Urinary bladder (tissue), 4 donors: ENCODE measurements around the gene TXLNG. TPM values are rescaled to one million over a fixed set of nuclear protein-coding genes. Genes with fewer than 3 reads are reported as not detected.
"Not testable (repeated sequence)": the region's sequence is repeated elsewhere in the genome, so short reads cannot be mapped to it uniquely, and the experiment has no call there.

Experiments used
- DNase-seq: peaks from one replicate; pipeline ENCODE4 v3.0.0-alpha.2; 2015; ENCODE audit errors: extremely low spot score
- H3K27ac ChIP-seq: one replicate; pipeline ENCODE4 v1.5.1; 2013; ENCODE audit warnings: low read depth, mild to moderate bottlenecking, moderate library complexity
- H3K36me3 ChIP-seq: one replicate; pipeline ENCODE4 v1.6.1; 2013; ENCODE audit warnings: mild to moderate bottlenecking, moderate library complexity; ENCODE audit not compliant: insufficient read depth
- H3K4me1 ChIP-seq: one replicate; pipeline ENCODE4 v1.6.1; 2013; ENCODE audit warnings: mild to moderate bottlenecking, moderate library complexity; ENCODE audit not compliant: insufficient read depth
- H3K4me3 ChIP-seq: one replicate; pipeline ENCODE4 v1.5.1; 2013; ENCODE audit warnings: low read depth, low read length
- WGBS: extraction: QIAGEN DNeasy Blood & Tissue Kit; methylation state at CpG from one replicate; pipeline ENCODE4 v1.1.7; 2013; 5-methylcytosine and 5-hydroxymethylcytosine counted together
- polyA plus RNA-seq: library from polyadenylated mRNA; stranded (reverse); fragments of 200-250 nt; gene quantifications from one replicate; pipeline ENCODE4 v1.2.3, GENCODE V29; 2013
- total RNA-seq: library from RNA; depleted of rRNA; stranded (reverse); fragments of >200 nt; gene quantifications from one replicate; pipeline ENCODE4 v1.2.3, GENCODE V29; 2014
- donor health status: healthy with polysubstance abuse.
- donor health status: healthy.

TXLNG gene
- total RNA-seq (12.2 TPM), polyA plus RNA-seq (8.5 TPM)

- H3K27ac ChIP-seq, result peak within 1 kb of the TSS; percentile 89
- peak; percentile 96 for DNase-seq
- no peaks in the 10 kb centered on the region for H3K36me3 ChIP-seq
- no peaks in the 10 kb centered on the region for H3K4me1 ChIP-seq
- under 1% methylated on average over 51 of the region's 59 CpGs for WGBS
- peak within 1 kb of the TSS; percentile 85 for H3K4me3 ChIP-seq
Measured at GRCh38 chrX:16786139-16786790, at the start of gene TXLNG. TXLNG (plus strand) TSS chrX:16786466; CDS start chrX:16786488, 22 bp downstream.

- Histone ChIP-seq H3K4me3 (no peak overlapping the region), H3K27ac (no peak overlapping the region), H3K4me1 (no peaks in the 10 kb centered on the region), H3K36me3 (no peaks in the 10 kb centered on the region)
- WGBS, result 95% methylated on average over 5 of the region's 5 CpGs
- DNase-seq, result no peak
Measured at GRCh38 chrX:16737024-16737423, 49.2 kb upstream of the TXLNG start.

GRCh38 chrX:16739574-16739973 lies 46.7 kb upstream of the TXLNG start:
- WGBS, result 64% methylated on average over 6 of the region's 6 CpGs
- H3K4me1 ChIP-seq, result no peaks in the 10 kb centered on the region
- H3K27ac ChIP-seq, result no peak overlapping the region
- DNase-seq, result no peak
- no peaks in the 10 kb centered on the region for H3K36me3 ChIP-seq
- H3K4me3 ChIP-seq, result no peak overlapping the region

GRCh38 chrX:16743604-16744325 lies 42.5 kb upstream of the TXLNG start:
- 93% methylated on average over 12 of the region's 12 CpGs for WGBS
- Histone ChIP-seq H3K36me3 (no peaks in the 10 kb centered on the region), H3K4me3 (no peak overlapping the region), H3K27ac (no peak overlapping the region), H3K4me1 (no peaks in the 10 kb centered on the region)
- DNase-seq, result no peak

GRCh38 chrX:16745102-16745501 lies 41.2 kb upstream of the TXLNG start:
- 90% methylated on average over 5 of the region's 5 CpGs for WGBS

GRCh38 chrX:16745659-16746058 lies 40.6 kb upstream of the TXLNG start:
- DNase-seq, result no peak
- no peak overlapping the region for H3K27ac ChIP-seq
- H3K4me1 ChIP-seq, result no peaks in the 10 kb centered on the region
- H3K36me3 ChIP-seq, result no peaks in the 10 kb centered on the region
- 92% methylated on average over 5 of the region's 5 CpGs for WGBS
- no peak overlapping the region for H3K4me3 ChIP-seq

More at GRCh38 chrX:16745102-16745501, 41.2 kb upstream of the TXLNG start:
- no peak overlapping the region for H3K4me3 ChIP-seq
- H3K4me1 ChIP-seq, result no peaks in the 10 kb centered on the region
- no peak overlapping the region for H3K27ac ChIP-seq
- H3K36me3 ChIP-seq, result no peaks in the 10 kb centered on the region
- DNase-seq, result no peak

- DNase-seq, result no peak
- H3K27ac ChIP-seq, result no peak overlapping the region
- no peaks in the 10 kb centered on the region for H3K36me3 ChIP-seq
- no peaks in the 10 kb centered on the region for H3K4me1 ChIP-seq
- WGBS, result 96% methylated on average over 5 of the region's 5 CpGs
- H3K4me3 ChIP-seq, result no peak overlapping the region
Measured at GRCh38 chrX:16748425-16748824, 37.8 kb upstream of the TXLNG start.

- DNase-seq, result no peak
- no peak overlapping the region for H3K27ac ChIP-seq
- WGBS, result 91% methylated on average over 7 of the region's 7 CpGs
- no peak overlapping the region for H3K4me3 ChIP-seq
- H3K4me1 ChIP-seq, result no peaks in the 10 kb centered on the region
- no peaks in the 10 kb centered on the region for H3K36me3 ChIP-seq
Measured at GRCh38 chrX:16750136-16750535, 36.1 kb upstream of the TXLNG start.

- H3K27ac ChIP-seq, result no peak overlapping the region
- no peak for DNase-seq
- 96% methylated on average over 2 of the region's 2 CpGs for WGBS
- H3K4me3 ChIP-seq, result no peak overlapping the region
- no peaks in the 10 kb centered on the region for H3K36me3 ChIP-seq
- H3K4me1 ChIP-seq, result no peaks in the 10 kb centered on the region
Measured at GRCh38 chrX:16754019-16754418, 32.2 kb upstream of the TXLNG start.

GRCh38 chrX:16756724-16757123 lies 29.5 kb upstream of the TXLNG start:
- Histone ChIP-seq H3K4me3 (no peak overlapping the region), H3K27ac (no peak overlapping the region), H3K36me3 (no peaks in the 10 kb centered on the region), H3K4me1 (no peaks in the 10 kb centered on the region)
- WGBS, result 88% methylated on average over 4 of the region's 4 CpGs
- no peak for DNase-seq

GRCh38 chrX:16761500-16761899 lies 24.8 kb upstream of the TXLNG start:
- not testable (repeated sequence) for H3K4me3 ChIP-seq, H3K36me3 ChIP-seq, H3K27ac ChIP-seq, DNase-seq, H3K4me1 ChIP-seq
- WGBS, result 94% methylated on average over 4 of the region's 4 CpGs

GRCh38 chrX:16762579-16762978 lies 23.7 kb upstream of the TXLNG start:
- Histone ChIP-seq H3K4me3 (no peak overlapping the region), H3K4me1 (no peaks in the 10 kb centered on the region), H3K36me3 (no peaks in the 10 kb centered on the region), H3K27ac (no peak overlapping the region)
- DNase-seq, result no peak
- 88% methylated on average over 1 of the region's 1 CpG for WGBS

GRCh38 chrX:16765594-16765993 lies 20.7 kb upstream of the TXLNG start:
- 56% methylated on average over 2 of the region's 2 CpGs for WGBS
- Histone ChIP-seq H3K4me1 (no peaks in the 10 kb centered on the region), H3K36me3 (no peaks in the 10 kb centered on the region), H3K4me3 (no peak overlapping the region), H3K27ac (no peak overlapping the region)
- no peak for DNase-seq

- Histone ChIP-seq H3K4me3 (no peak overlapping the region), H3K27ac (no peak overlapping the region), H3K36me3 (no peaks in the 10 kb centered on the region), H3K4me1 (no peaks in the 10 kb centered on the region)
- DNase-seq, result no peak
- WGBS, result 85% methylated on average over 2 of the region's 2 CpGs
Measured at GRCh38 chrX:16770970-16771482, 15.2 kb upstream of the TXLNG start.
